K562 (cell line): ENCODE results near the gene FLAD1. TPM values are rescaled to one million over a fixed set of nuclear protein-coding genes. Genes with fewer than 3 reads are reported as not detected.
A peak's percentile ranks its signal among the peaks of the same experiment; 100 is the strongest.

Experiments
- ARHGAP35 ChIP-seq: fragments of 450-650 bp; IDR thresholded peaks from 2 replicates; pipeline ENCODE4 v1.6.1; 2018; ENCODE audit not compliant: partially characterized antibody
- ATF6 ChIP-seq: sonication (generic); formaldehyde crosslinking; IDR thresholded peaks from 2 replicates; pipeline ENCODE4 v1.4.0; 2020; ENCODE audit warnings: mild to moderate bottlenecking, missing genetic modification reagents
- CTCFL ChIP-seq: IDR thresholded peaks from 2 replicates; pipeline ENCODE4 v1.6.1; 2011; ENCODE audit warnings: borderline replicate concordance, low read depth, mild to moderate bottlenecking, moderate library complexity, low read length; ENCODE audit not compliant: insufficient read depth, poor library complexity, severe bottlenecking
- CXXC5 ChIP-seq: fragments of 250-450 bp; sonication (Bioruptor Pico); IDR thresholded peaks from 2 replicates; pipeline ENCODE4 v1.8.0; 2022; ENCODE audit warnings: inconsistent platforms, mild to moderate bottlenecking, moderate library complexity
- EGR1 ChIP-seq: fragments of 450-650 bp; conservative IDR thresholded peaks from 2 replicates; pipeline ENCODE4 v1.6.1; 2017; ENCODE audit warnings: mild to moderate bottlenecking
- ETV1 ChIP-seq: fragments of 450-650 bp; conservative IDR thresholded peaks from 2 replicates; pipeline ENCODE4 v1.6.1; 2016; ENCODE audit warnings: missing genetic modification characterization, control low read depth, low read depth, missing compliant biosample characterization
- ETV6 ChIP-seq, 3 experiments: fragments of 150-350 bp in 1 of 3; sonication (generic) in 1 of 3; formaldehyde crosslinking in 1 of 3; IDR thresholded peaks; 2 replicates each; pipeline versions ENCODE4 v1.6.1 to v1.8.0; 2014 to 2022; ENCODE audit warnings: borderline replicate concordance in 2 of 3, low read depth in 2 of 3, antibody characterized with exemption in 1 of 3, low read length in 1 of 3, mild to moderate bottlenecking in 1 of 3, missing genetic modification reagents in 1 of 3
- FOXJ3 ChIP-seq: sonication (generic); formaldehyde crosslinking; IDR thresholded peaks from 2 replicates; pipeline ENCODE4 v1.4.0; 2020; ENCODE audit warnings: mild to moderate bottlenecking, missing genetic modification reagents
- FOXP1 ChIP-seq: sonication (generic); formaldehyde crosslinking; IDR thresholded peaks from 2 replicates; pipeline ENCODE4 v1.8.0; 2022; ENCODE audit warnings: mild to moderate bottlenecking, missing genetic modification reagents
- HCFC1 ChIP-seq: IDR thresholded peaks from 2 replicates; pipeline ENCODE4 v1.6.1; 2012; ENCODE audit warnings: low read depth, low read length, improper control_type of control experiment
- HDAC3 ChIP-seq: fragments of 450-650 bp; IDR thresholded peaks from 2 replicates; pipeline ENCODE4 v1.6.1; 2018; ENCODE audit warnings: borderline replicate concordance, mild to moderate bottlenecking, moderate library complexity; ENCODE audit not compliant: partially characterized antibody
- HMGN3 ChIP-seq: IDR thresholded peaks from 2 replicates; pipeline ENCODE4 v1.6.1; 2011; ENCODE audit warnings: borderline replicate concordance, low read depth, mild to moderate bottlenecking, mixed read lengths, low read length; ENCODE audit not compliant: insufficient read length; ENCODE audit errors: extremely low read depth
- JUND ChIP-seq, 2 experiments: IDR thresholded peaks; 2 replicates in 1 of 2; 3 replicates in 1 of 2; pipeline ENCODE4 v1.6.1; 2011; ENCODE audit warnings: borderline replicate concordance in 2 of 2, low read depth in 2 of 2, low read length in 2 of 2, improper control_type of control experiment in 1 of 2, missing biosample characterization in 1 of 2, missing genetic modification characterization in 1 of 2, missing genetic modification reagents in 1 of 2
- POLR2G ChIP-seq: fragments of 200-400 bp; formaldehyde crosslinking; IDR thresholded peaks from 2 replicates; pipeline ENCODE4 v1.6.1; 2017; ENCODE audit warnings: low read depth, mild to moderate bottlenecking, antibody characterized with exemption, low read length, moderate library complexity
- SMARCA4 ChIP-seq: fragments of 450-650 bp; IDR thresholded peaks from 2 replicates; pipeline ENCODE4 v1.6.1; 2016
- SP2 ChIP-seq: IDR thresholded peaks from 2 replicates; pipeline ENCODE4 v1.6.1; 2011; ENCODE audit warnings: mild to moderate bottlenecking, low read depth, low read length, moderate library complexity; ENCODE audit not compliant: poor library complexity, severe bottlenecking; ENCODE audit errors: extremely low read depth
- TCF3 ChIP-seq: sonication (generic); formaldehyde crosslinking; IDR thresholded peaks from 2 replicates; pipeline ENCODE4 v1.4.0; 2020; ENCODE audit warnings: mild to moderate bottlenecking, missing genetic modification reagents
- U2AF2 ChIP-seq: fragments of 200-400 bp; formaldehyde crosslinking; optimal IDR thresholded peaks from 2 replicates; pipeline ENCODE3; 2017; ENCODE audit warnings: low read depth, mild to moderate bottlenecking, low read length
- ZBTB5 ChIP-seq: fragments of 450-650 bp; IDR thresholded peaks from 2 replicates; pipeline ENCODE4 v1.6.1; 2017; ENCODE audit warnings: antibody characterized with exemption
- ZC3H4 ChIP-seq: sonication (generic); formaldehyde crosslinking; IDR thresholded peaks from 2 replicates; pipeline ENCODE4 v1.9.0; 2021; ENCODE audit warnings: missing genetic modification reagents, borderline replicate concordance
- ZNF77 ChIP-seq: fragments of 250-450 bp; sonication (Bioruptor Pico); IDR thresholded peaks from 2 replicates; pipeline ENCODE4 v1.5.0; 2020
- polyA plus RNA-seq, 8 experiments: library from polyadenylated mRNA; depleted of rRNA in 4 of 8; stranded (reverse) in 5 of 8; unstranded in 3 of 8; fragments of >200 nt; fragmentation: Nextera tagmentation in 2 of 8; fragmentation: Illumina TruSeq in 1 of 8; extraction: Ambion mirVana in 2 of 8; extraction: Trizol in 1 of 8; gene quantifications; 2 replicates each; pipeline versions ENCODE4 v1.2.1 to v1.2.3, GENCODE V29; 2011 to 2014; ENCODE audit warnings: inconsistent platforms in 1 of 8, missing spikeins in 1 of 8
- total RNA-seq, 7 experiments: library from RNA; depleted of rRNA in 6 of 7; stranded (reverse); fragments of >200 nt in 6 of 7; fragmentation: Illumina TruSeq in 2 of 7; extraction: Trizol in 2 of 7; gene quantifications; 2 replicates each; pipeline versions ENCODE4 v1.2.1 to v1.2.3, GENCODE V29; 2011 to 2021; ENCODE audit warnings: low replicate concordance in 1 of 7

FLAD1 gene
- total and polyA plus RNA-seq, 9 of the 15 experiments (the other 6 are each of a cell fraction or from before 2014, with no cell fraction given), result 24.9 to 85.8 (median 67.0) TPM

GRCh38 chr1:154962156-154962749, 20.9 kb upstream of the FLAD1 start (continued):
- TF ChIP-seq ATF6 (CRISPR knock-in tag) (no peak), ETV1 (tag) (no peak), ZC3H4 (CRISPR knock-in tag) (peak; percentile 45; the same call in 1 of the 2 replicates), FOXP1 (CRISPR knock-in tag) (peak; percentile 46; the same call in 1 of the 2 replicates), JUND (IDR thresholded peaks at IDR 0.05; ENCODE audit: borderline replicate concordance, low read depth, low read length) (no peak), JUND (tag; IDR thresholded peaks at IDR 0.05; ENCODE audit: borderline replicate concordance, low read depth, low read length) (no peak), CXXC5 (CRISPR knock-in tag) (no peak), HCFC1 (no peak), ETV6 (IDR thresholded peaks at IDR 0.05; ENCODE audit: borderline replicate concordance in 1 of 2, low read depth in 2 of 2, low read length in 1 of 2) (no peak), ETV6 (CRISPR knock-in tag; IDR thresholded peaks at IDR 0.05; ENCODE audit: borderline replicate concordance) (no peak), ZBTB5 (no peak), HMGN3 (no peak), FOXJ3 (CRISPR knock-in tag) (no peak), ZNF77 (CRISPR knock-in tag) (no peak), HDAC3 (no peak), SMARCA4 (0 out of 2 replicates have a peak, but pooled peaks have one; percentile 11), CTCFL (no peak), ARHGAP35 (no peak), POLR2G (no peak), TCF3 (CRISPR knock-in tag) (no peak), EGR1 (no peak), U2AF2 (no peak), SP2 (no peak)
